Neural cell (in vitro differentiated cells): ENCODE results near the gene ABHD10. TPM values are rescaled to one million over a fixed set of nuclear protein-coding genes. Genes with fewer than 3 reads are reported as not detected.

ENCODE experiments used
- H2AFZ ChIP-seq: fragments of 200-600, 300-800 bp; sonication (generic), shearing (Covaris generic); 2 replicates; pipeline ENCODE4 v1.6.0; 2014; ENCODE audit warnings: low read depth, mild to moderate bottlenecking, antibody characterized with exemption, low read length, moderate library complexity
- H3F3A ChIP-seq: fragments of 200-600 bp; shearing (Covaris generic); 2 replicates; pipeline ENCODE4 v1.6.1; 2016; ENCODE audit warnings: mild to moderate bottlenecking, moderate library complexity, mixed read lengths, antibody characterized with exemption, low read length; ENCODE audit not compliant: insufficient read depth, poor library complexity, severe bottlenecking
- H3K27ac ChIP-seq: fragments of 200-600, 300-800 bp; sonication (generic), shearing (Covaris generic); 2 replicates; pipeline ENCODE4 v1.5.1; 2014; ENCODE audit warnings: mild to moderate bottlenecking, low read length, moderate library complexity
- H3K27me3 ChIP-seq: fragments of 300-800, 200-600 bp; sonication (generic), shearing (Covaris generic); 2 replicates; pipeline ENCODE4 v1.6.0; 2014; ENCODE audit warnings: mild to moderate bottlenecking, low read depth, low read length, moderate library complexity; ENCODE audit not compliant: insufficient read depth
- H3K36me3 ChIP-seq: fragments of 300-800, 200-600 bp; sonication (generic), shearing (Covaris generic); 2 replicates; pipeline ENCODE4 v1.5.1; 2014; ENCODE audit warnings: mild to moderate bottlenecking, antibody characterized with exemption, low read length, moderate library complexity; ENCODE audit not compliant: insufficient read depth
- H3K4me2 ChIP-seq: fragments of 300-800, 200-600 bp; sonication (generic), shearing (Covaris generic); 2 replicates; pipeline ENCODE4 v1.6.0; 2014; ENCODE audit warnings: mild to moderate bottlenecking, low read length
- H3K4me3 ChIP-seq: fragments of 300-800, 200-600 bp; sonication (generic), shearing (Covaris generic); 2 replicates; pipeline ENCODE4 v1.5.1; 2014; ENCODE audit warnings: mild to moderate bottlenecking, low read length, moderate library complexity
- H3K79me2 ChIP-seq: fragments of 200-600 bp; shearing (Covaris generic); replicated peaks from 2 replicates; pipeline ENCODE4 v1.6.0; 2014; ENCODE audit warnings: mild to moderate bottlenecking, low read length, moderate library complexity; ENCODE audit not compliant: insufficient read depth
- H3K9ac ChIP-seq: fragments of 300-800, 200-600 bp; sonication (generic), shearing (Covaris generic); 2 replicates; pipeline ENCODE4 v1.6.1; 2016; ENCODE audit warnings: mild to moderate bottlenecking, low read length, mixed read lengths
- H3K9me2 ChIP-seq: fragments of 200-600 bp; shearing (Covaris generic); 2 replicates; pipeline ENCODE4 v1.6.1; 2016; ENCODE audit warnings: mild to moderate bottlenecking, low read length, mixed read lengths; ENCODE audit not compliant: insufficient read depth
- H3K9me3 ChIP-seq: fragments of 200-600, 300-800 bp; sonication (generic), shearing (Covaris generic); 2 replicates; pipeline ENCODE4 v1.6.1; 2016; ENCODE audit warnings: mild to moderate bottlenecking, mixed run types, low read length, moderate library complexity, mixed read lengths
- H4K20me1 ChIP-seq: fragments of 200-600 bp; shearing (Covaris generic); 2 replicates; pipeline ENCODE4 v1.6.1; 2016; ENCODE audit warnings: mild to moderate bottlenecking, mixed run types; ENCODE audit not compliant: insufficient read depth
- EZH2 ChIP-seq: fragments of 200-600, 300-800 bp; shearing (Covaris generic), sonication (generic); IDR thresholded peaks from 2 replicates; pipeline ENCODE4 v1.6.1; 2014; ENCODE audit warnings: antibody characterized with exemption, low read length, borderline replicate concordance, mild to moderate bottlenecking; ENCODE audit not compliant: insufficient read depth, poor library complexity, severe bottlenecking
- MXI1 ChIP-seq: fragments of 450-650 bp; conservative IDR thresholded peaks from 2 replicates; pipeline ENCODE4 v1.6.1; 2014; ENCODE audit warnings: antibody characterized with exemption, mild to moderate bottlenecking; ENCODE audit not compliant: poor library complexity, severe bottlenecking
- POLR2AphosphoS5 ChIP-seq: IDR thresholded peaks from 2 replicates; pipeline ENCODE4 v1.6.1; 2012
- RAD21 ChIP-seq: fragments of 450-650 bp; conservative IDR thresholded peaks from 2 replicates; pipeline ENCODE4 v1.6.1; 2014; ENCODE audit warnings: antibody characterized with exemption, mild to moderate bottlenecking, moderate library complexity
- SMC3 ChIP-seq: fragments of 450-650 bp; conservative IDR thresholded peaks from 2 replicates; pipeline ENCODE4 v1.6.1; 2014; ENCODE audit warnings: antibody characterized with exemption, mild to moderate bottlenecking, moderate library complexity; ENCODE audit not compliant: poor library complexity
- polyA plus RNA-seq: library from polyadenylated mRNA; depleted of rRNA; stranded (reverse); fragments of >200 nt; gene quantifications from 2 replicates; pipeline ENCODE4 v1.2.3, GENCODE V29; 2014
- TF ChIP-seq, protein P1 (sequence below): IDR thresholded peaks from 2 replicates; pipeline ENCODE4 v1.6.1; 2012; ENCODE audit warnings: borderline replicate concordance
- TF ChIP-seq, protein P2 (sequence below): fragments of 450-650 bp; IDR thresholded peaks from 2 replicates; pipeline ENCODE4 v1.5.1; 2014; ENCODE audit warnings: antibody characterized with exemption, mild to moderate bottlenecking, moderate library complexity; ENCODE audit not compliant: poor library complexity, severe bottlenecking

Gene ABHD10
- polyA plus RNA-seq, 1 donor from 2014 or later, result 84.7 TPM

DNA sequence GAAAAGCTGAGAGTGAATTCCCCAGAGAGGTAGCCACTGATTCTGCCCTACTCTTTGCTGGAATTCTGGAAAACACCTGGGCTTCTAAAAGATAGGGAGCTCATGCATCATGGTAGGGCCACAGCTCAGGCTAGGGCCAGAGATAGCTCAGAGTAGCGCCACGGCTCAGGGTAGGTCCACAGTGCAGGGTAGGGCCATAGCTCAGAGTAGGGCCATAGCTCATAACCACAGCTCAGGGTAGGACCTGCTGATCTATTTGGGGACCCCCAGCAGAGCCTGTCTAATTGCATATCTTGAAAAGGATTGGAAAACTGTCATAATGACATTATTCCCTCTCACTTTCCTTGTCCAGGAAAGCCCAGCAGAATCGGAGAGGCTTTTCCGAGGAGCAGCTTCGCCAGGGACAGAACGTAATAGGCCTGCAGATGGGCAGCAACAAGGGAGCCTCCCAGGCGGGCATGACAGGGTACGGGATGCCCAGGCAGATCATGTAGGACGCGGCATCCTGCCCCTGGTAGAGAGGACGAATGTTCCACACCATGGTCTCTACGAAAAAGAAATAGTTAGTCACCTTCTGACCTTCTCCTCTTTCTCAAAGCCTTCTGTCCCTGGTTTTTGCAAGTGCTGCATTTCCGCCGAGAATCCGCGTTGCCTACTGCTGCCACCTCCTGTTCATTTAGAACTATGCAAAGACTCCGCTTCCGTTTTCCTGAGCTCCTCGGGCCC, 34.4 kb downstream of the ABHD10 start:
- Histone ChIP-seq H3K27me3 (no peaks in the 10 kb centered on the region), H3K36me3 (peaks cover 11% of the 10 kb centered on the region), H3K4me2 (no peak overlapping the region), H3K9ac (no peak overlapping the region), H3K4me3 (no peak overlapping the region), H3K27ac (no peak overlapping the region), H4K20me1 (no peaks in the 10 kb centered on the region), H2AFZ (no peak overlapping the region), H3K79me2 (peaks cover under 1% of the 10 kb centered on the region), H3K9me3 (no peaks in the 10 kb centered on the region), H3K9me2 (no peaks in the 10 kb centered on the region), H3F3A (no peaks in the 10 kb centered on the region)
- TF ChIP-seq MXI1 (no peak), RAD21 (peak; percentile 73), SMC3 (peak; percentile 77), EZH2 (no peak)
- TF ChIP-seq, protein P1, sequence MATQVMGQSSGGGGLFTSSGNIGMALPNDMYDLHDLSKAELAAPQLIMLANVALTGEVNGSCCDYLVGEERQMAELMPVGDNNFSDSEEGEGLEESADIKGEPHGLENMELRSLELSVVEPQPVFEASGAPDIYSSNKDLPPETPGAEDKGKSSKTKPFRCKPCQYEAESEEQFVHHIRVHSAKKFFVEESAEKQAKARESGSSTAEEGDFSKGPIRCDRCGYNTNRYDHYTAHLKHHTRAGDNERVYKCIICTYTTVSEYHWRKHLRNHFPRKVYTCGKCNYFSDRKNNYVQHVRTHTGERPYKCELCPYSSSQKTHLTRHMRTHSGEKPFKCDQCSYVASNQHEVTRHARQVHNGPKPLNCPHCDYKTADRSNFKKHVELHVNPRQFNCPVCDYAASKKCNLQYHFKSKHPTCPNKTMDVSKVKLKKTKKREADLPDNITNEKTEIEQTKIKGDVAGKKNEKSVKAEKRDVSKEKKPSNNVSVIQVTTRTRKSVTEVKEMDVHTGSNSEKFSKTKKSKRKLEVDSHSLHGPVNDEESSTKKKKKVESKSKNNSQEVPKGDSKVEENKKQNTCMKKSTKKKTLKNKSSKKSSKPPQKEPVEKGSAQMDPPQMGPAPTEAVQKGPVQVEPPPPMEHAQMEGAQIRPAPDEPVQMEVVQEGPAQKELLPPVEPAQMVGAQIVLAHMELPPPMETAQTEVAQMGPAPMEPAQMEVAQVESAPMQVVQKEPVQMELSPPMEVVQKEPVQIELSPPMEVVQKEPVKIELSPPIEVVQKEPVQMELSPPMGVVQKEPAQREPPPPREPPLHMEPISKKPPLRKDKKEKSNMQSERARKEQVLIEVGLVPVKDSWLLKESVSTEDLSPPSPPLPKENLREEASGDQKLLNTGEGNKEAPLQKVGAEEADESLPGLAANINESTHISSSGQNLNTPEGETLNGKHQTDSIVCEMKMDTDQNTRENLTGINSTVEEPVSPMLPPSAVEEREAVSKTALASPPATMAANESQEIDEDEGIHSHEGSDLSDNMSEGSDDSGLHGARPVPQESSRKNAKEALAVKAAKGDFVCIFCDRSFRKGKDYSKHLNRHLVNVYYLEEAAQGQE, result no peak
- TF ChIP-seq, protein P2, sequence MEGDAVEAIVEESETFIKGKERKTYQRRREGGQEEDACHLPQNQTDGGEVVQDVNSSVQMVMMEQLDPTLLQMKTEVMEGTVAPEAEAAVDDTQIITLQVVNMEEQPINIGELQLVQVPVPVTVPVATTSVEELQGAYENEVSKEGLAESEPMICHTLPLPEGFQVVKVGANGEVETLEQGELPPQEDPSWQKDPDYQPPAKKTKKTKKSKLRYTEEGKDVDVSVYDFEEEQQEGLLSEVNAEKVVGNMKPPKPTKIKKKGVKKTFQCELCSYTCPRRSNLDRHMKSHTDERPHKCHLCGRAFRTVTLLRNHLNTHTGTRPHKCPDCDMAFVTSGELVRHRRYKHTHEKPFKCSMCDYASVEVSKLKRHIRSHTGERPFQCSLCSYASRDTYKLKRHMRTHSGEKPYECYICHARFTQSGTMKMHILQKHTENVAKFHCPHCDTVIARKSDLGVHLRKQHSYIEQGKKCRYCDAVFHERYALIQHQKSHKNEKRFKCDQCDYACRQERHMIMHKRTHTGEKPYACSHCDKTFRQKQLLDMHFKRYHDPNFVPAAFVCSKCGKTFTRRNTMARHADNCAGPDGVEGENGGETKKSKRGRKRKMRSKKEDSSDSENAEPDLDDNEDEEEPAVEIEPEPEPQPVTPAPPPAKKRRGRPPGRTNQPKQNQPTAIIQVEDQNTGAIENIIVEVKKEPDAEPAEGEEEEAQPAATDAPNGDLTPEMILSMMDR, result peak; percentile 69

DNA sequence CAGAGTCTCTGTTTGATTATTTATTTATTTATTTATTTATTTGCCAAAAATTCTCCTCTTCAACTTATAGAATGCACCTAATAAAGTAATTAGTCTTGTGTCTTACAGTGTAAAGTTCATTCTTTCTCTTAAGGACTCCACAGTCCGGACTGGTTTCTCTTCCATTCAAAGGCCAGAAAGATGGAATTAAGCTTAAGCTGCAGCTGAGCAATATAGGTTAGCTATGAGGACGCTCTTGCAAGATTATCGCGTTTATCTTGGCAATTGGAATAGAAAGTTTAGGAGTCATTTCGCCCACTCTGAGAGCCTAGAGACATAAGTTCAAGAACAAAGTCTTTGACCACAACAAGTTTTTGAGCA, 34.9 kb downstream of the ABHD10 start:
- H3K27me3 ChIP-seq, result no peaks in the 10 kb centered on the region
- no peaks in the 10 kb centered on the region for H4K20me1 ChIP-seq
- peaks cover 11% of the 10 kb centered on the region for H3K36me3 ChIP-seq
- H3K9ac ChIP-seq, result no peak overlapping the region
- no peak overlapping the region for H3K4me3 ChIP-seq
- no peak overlapping the region for H2AFZ ChIP-seq
- H3F3A ChIP-seq, result no peaks in the 10 kb centered on the region
- no peak overlapping the region for H3K4me2 ChIP-seq
- no peak overlapping the region for H3K27ac ChIP-seq
- H3K79me2 ChIP-seq, result no peaks in the 10 kb centered on the region
- H3K9me3 ChIP-seq, result no peaks in the 10 kb centered on the region
- no peaks in the 10 kb centered on the region for H3K9me2 ChIP-seq
- no peak for TF ChIP-seq POLR2AphosphoS5
- TF ChIP-seq, protein P2, result peak; percentile 5
